NCI-H128 (cell line): ENCODE data around the gene MMP11.

Experiments
- DNase-seq: peaks from one replicate; lab custom pipeline; 2025; ENCODE audit not compliant: unreplicated experiment; lab: John Stamatoyannopoulos, UW

MMP11 gene

GRCh38 chr22:23801238-23801821, 28.7 kb downstream of the MMP11 start:
- DNase-seq = no peak

DNA sequence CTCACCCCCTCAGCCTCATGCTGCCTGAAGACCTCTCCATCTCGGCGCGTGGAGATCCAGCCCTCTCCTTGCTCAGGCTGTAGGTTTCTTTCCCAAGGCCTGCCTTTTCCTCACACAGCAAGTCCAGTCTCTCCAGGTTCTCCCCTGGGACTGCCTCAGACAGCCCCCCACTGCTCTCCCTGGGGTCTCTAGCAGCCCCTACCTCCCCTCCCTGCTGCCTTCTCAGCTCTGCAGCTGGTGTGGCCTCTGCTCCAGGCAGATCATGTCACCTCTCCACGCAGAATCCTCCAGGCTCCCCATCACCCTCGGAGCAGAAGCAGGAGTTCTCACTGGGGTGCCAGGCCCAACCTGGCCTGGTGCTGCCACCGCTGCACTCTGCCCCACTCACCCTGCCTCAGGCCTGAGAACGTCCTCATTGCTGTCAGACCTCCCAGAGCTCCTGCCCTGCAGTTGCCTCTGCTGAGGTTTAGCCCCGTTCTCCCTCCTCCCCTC, 29.3 kb downstream of the MMP11 start:
- DNase-seq = no peak

GRCh38 chr22:23803001-23803819, 30.6 kb downstream of the MMP11 start:
- DNase-seq = no peak

DNA sequence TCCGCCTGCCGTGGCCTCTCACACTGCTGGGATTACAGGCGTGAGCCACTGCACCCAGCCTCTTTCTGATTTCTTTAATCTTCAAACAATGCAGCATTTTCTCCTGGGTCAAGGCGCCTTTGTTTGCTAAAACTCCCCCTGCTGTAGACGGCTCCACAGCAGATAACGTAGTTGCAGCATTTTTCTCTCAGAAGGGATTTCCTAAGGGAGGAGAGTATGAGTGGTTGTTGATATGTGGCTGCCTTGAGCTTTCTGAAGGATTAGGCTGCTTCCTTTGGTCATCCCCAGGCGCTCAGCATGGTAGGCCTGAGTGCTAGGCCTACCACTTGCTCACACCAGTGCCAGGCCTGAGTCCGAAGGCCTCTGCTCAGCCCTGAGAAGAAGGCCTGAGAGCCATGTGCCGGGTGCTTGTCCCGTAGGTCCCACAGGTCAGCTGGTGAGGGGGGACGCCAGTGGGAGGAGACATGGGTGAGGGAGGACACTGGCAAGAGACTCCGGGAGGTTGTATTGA, 32.2 kb downstream of the MMP11 start:
- DNase-seq = no peak

DNA sequence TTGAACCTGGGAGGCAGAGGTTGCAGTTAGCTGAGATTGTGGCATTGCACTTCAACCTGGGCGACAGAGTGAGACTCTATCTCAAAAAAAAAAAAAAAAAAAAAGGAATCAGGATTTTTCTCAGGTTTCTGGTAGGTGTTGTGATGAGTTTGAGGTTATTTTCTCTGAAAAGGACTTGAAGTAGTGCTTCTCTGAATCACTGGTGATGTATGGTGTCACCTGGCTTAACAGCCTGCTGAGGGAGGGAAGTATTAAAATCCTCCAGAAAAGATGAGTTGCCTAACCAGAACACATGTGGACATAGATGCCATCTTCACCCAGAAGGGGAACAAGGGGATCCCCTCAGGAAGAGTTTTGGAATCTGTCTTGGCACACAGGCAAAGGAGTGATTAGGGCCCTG, 34.2 kb downstream of the MMP11 start:
- no peak for DNase-seq

- DNase-seq = no peak
Measured at GRCh38 chr22:23812378-23812777, 39.7 kb downstream of the MMP11 start.

- no peak for DNase-seq
Measured at GRCh38 chr22:23815541-23816155, 43.0 kb downstream of the MMP11 start.

DNA sequence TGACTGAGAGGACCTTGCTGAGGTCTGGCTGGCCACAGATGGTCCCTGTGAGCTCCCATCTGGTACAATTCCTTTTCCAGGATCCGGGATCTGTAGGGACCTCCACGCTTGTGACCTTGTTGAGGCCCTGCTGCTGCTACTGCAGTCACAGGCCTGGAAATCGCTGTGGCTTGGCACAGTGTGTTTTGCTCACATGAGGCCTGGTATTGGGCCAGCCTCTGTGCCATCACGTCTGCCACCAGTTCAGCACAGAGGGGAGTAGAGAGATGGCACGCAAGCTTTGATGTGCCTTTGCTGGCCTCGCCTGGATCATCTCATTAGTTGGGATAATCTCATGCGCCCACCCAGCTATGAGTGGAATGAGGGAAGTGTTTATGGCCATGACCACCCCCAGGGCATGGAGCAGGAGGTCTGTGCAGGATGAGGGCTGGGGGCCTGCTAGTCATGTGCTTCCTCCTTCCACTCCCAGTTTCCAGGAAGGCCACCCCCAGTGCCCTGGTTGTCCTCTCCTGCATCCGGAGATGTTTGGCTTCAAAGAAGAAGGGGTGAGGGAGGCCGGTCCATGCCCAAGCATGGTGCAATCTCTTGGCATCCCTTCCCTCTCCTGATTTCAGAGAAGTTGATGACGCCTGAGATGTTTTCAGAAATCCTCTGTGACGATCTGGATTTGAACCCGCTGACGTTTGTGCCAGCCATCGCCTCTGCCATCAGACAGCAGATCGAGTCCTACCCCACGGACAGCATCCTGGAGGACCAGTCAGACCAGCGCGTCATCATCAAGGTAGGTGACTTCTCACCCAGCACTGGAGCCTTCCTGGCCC, 43.7 kb downstream of the MMP11 start:
- DNase-seq = no peak

- no peak for DNase-seq
Measured at GRCh38 chr22:23817146-23817545, 44.5 kb downstream of the MMP11 start.

DNA sequence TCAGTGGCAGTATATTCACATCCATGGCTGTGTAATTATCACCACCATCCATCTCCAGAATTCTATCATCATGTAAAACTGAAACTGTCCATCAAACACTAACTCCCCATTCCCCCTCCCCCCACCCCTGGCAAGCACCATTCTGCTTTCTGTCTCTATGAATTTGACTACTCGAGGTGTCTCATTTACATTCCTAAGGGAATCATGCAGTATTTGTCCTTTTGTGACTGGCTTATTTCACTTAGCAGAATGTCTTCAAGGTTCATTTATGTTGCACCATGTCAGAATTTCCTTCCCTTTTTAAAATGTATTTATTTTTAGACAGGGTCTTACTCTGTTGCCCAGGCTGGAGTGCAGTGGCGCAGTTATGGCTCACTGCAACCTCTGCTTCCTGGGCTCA, 45.9 kb downstream of the MMP11 start:
- no peak for DNase-seq

GRCh38 chr22:23820748-23821211, 48.1 kb downstream of the MMP11 start:
- no peak for DNase-seq

GRCh38 chr22:23822101-23822671, 49.5 kb downstream of the MMP11 start:
- no peak for DNase-seq

GRCh38 chr22:23823331-23823791, 50.7 kb downstream of the MMP11 start:
- no peak for DNase-seq

- DNase-seq = no peak
Measured at GRCh38 chr22:23824476-23825245, 52.0 kb downstream of the MMP11 start.

DNA sequence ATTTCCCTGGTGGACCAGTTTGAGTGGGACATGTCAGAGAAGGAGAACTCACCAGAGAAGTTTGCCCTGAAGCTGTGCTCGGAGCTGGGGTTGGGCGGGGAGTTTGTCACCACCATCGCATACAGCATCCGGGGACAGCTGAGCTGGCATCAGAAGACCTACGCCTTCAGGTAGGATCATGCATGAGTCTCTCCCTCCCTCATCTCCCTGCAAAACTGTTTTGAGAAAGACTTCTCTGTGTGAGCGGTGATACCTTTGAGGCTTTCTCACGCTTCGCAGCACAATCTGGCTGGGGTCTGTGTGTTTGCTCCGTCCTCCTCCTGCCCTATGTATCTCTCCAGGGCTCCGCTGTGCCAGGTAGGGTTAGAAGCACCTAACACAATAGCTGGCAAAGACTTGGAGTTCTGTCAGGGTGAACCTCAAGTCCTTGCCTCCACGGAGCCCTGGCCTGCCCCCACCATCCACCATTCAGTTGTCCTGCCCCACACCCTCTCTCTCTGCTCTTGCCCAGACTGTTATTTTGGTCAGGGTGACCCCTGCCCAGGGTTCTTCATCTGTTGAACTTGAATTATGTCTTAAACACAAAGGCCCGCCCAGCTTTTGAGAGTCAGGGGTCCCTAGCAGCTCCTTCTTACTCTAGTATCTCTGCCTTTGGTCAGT, 52.7 kb downstream of the MMP11 start:
- no peak for DNase-seq

DNA sequence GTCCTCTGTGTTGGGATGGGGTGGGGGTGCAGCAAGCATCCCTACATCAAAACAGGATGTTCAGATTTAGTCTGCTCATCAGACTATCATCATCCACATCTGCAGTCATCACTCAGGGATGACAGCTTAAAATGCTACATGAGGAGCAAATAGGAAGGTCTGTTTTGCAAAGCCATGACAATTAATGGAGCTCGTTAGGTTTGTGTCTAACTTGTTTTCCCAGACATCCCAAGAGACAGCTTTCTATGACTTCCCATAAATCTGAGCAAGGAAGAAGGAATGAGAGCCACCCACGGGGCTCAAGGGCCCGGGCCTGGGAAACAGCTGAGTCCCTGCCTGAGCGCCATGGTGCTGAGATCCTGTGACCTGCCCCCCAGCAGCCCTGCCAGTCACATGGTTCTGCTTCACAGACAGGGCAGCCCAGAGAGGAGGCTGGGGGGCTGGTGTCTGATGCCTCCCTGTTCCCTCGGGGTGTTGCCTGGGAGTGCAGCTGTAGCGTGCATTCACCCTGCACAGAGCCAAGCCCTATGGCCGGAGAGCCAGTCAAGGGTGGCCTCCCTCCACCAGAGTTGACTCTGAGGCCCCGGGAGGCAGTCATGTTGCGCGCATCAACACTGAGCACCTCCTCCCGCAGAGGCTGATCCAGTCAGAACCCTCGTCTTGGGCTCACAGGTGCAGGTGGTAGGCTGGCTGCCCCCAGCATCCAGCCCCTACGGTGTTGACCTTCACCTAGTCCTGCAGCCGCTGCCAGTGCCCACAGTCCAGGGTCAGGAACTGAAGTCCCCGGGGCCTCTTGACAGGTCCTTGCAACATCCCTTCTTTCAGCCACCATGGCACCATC, 54.1 kb downstream of the MMP11 start:
- DNase-seq = no peak

GRCh38 chr22:23827351-23827995, 54.8 kb downstream of the MMP11 start:
- no peak for DNase-seq
